SU-DHL-6 (cell line): Measurements from ENCODE around the gene RAB6A.

ENCODE experiments used
- EZH2phosphoT487 ChIP-seq: fragments of 200-600 bp; sonication (generic), shearing (Covaris generic); conservative IDR thresholded peaks from 2 replicates; pipeline ENCODE4 v1.6.1; 2018; ENCODE audit warnings: mild to moderate bottlenecking, antibody characterized with exemption, low read length, moderate library complexity, mixed read lengths
- TF ChIP-seq, protein P1 (sequence below): fragments of 200-600 bp; sonication (generic); IDR thresholded peaks from one replicate; pipeline ENCODE4 v1.5.1; 2017; ENCODE audit warnings: antibody characterized with exemption, mild to moderate bottlenecking, low read length, moderate library complexity; ENCODE audit not compliant: insufficient read depth, poor library complexity, severe bottlenecking

GRCh38 chr11:73752903-73753302 lies 8.0 kb downstream of the RAB6A start:
- TF ChIP-seq, protein P1, sequence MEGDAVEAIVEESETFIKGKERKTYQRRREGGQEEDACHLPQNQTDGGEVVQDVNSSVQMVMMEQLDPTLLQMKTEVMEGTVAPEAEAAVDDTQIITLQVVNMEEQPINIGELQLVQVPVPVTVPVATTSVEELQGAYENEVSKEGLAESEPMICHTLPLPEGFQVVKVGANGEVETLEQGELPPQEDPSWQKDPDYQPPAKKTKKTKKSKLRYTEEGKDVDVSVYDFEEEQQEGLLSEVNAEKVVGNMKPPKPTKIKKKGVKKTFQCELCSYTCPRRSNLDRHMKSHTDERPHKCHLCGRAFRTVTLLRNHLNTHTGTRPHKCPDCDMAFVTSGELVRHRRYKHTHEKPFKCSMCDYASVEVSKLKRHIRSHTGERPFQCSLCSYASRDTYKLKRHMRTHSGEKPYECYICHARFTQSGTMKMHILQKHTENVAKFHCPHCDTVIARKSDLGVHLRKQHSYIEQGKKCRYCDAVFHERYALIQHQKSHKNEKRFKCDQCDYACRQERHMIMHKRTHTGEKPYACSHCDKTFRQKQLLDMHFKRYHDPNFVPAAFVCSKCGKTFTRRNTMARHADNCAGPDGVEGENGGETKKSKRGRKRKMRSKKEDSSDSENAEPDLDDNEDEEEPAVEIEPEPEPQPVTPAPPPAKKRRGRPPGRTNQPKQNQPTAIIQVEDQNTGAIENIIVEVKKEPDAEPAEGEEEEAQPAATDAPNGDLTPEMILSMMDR = no peak
- TF ChIP-seq EZH2phosphoT487 = no peak
